Activated CD8-positive, alpha-beta T cell treated with anti-CD3 and anti-CD28 coated beads for 36 hours (primary cell): ENCODE data around the gene AK2. TPM values are rescaled to one million over a fixed set of nuclear protein-coding genes. Genes with fewer than 3 reads are reported as not detected.

Experiments used
- ATAC-seq: fragments of 200-7000 bp; cut with Tn5 transposase; one replicate; pipeline ENCODE4 v1.10.0; 2021; ENCODE audit warnings: mild to moderate bottlenecking, moderate library complexity
- CTCF ChIA-PET: fragments of 350-600 bp; sonication (Branson Sonifier 250); formaldehyde crosslinking; loops from one replicate; lab custom pipeline; 2021; ENCODE audit warnings: antibody characterized with exemption; lab: Charles Lee
- POLR2A ChIA-PET: fragments of 350-600 bp; sonication (Branson Sonifier 250); formaldehyde crosslinking; loops from one replicate; lab custom pipeline; 2021; ENCODE audit warnings: antibody characterized with exemption; lab: Charles Lee
- DNase-seq: peaks from one replicate; pipeline ENCODE4 v3.0.0-alpha.2; 2020
- H3K27ac Mint-ChIP-seq: one replicate; pipeline ENCODE4 v1.8.0; 2021; ENCODE audit warnings: mild to moderate bottlenecking, mixed read lengths
- H3K27me3 Mint-ChIP-seq: one replicate; pipeline ENCODE4 v1.8.0; 2021; ENCODE audit warnings: mixed read lengths
- H3K36me3 Mint-ChIP-seq: one replicate; pipeline ENCODE4 v1.8.0; 2021; ENCODE audit warnings: low read depth, mixed read lengths
- H3K4me1 Mint-ChIP-seq: one replicate; pipeline ENCODE4 v1.8.0; 2021; ENCODE audit warnings: low read depth, mixed read lengths
- H3K4me3 Mint-ChIP-seq: one replicate; pipeline ENCODE4 v1.8.0; 2021; ENCODE audit warnings: mild to moderate bottlenecking, moderate library complexity, mixed read lengths
- H3K9me3 Mint-ChIP-seq: one replicate; pipeline ENCODE4 v1.8.0; 2021; ENCODE audit warnings: mixed read lengths
- intact Hi-C: fragments of 100-400 bp; cut with micrococcal nuclease; formaldehyde crosslinking; loops from one replicate; pipeline ENCODE4 v1.10.0; 2022
- total RNA-seq, 2 experiments: library from RNA; stranded (reverse); gene quantifications; one replicate each; pipeline ENCODE4 v1.2.3, GENCODE V29; 2021
- TF ChIP-seq, protein P1 (sequence below): fragments of 200-600 bp; IDR thresholded peaks from one replicate; pipeline ENCODE4 v1.8.0; 2022; ENCODE audit warnings: antibody characterized with exemption, mild to moderate bottlenecking

The AK2 gene
- total RNA-seq, 2 experiments from 2014 or later = 404 TPM

DNA sequence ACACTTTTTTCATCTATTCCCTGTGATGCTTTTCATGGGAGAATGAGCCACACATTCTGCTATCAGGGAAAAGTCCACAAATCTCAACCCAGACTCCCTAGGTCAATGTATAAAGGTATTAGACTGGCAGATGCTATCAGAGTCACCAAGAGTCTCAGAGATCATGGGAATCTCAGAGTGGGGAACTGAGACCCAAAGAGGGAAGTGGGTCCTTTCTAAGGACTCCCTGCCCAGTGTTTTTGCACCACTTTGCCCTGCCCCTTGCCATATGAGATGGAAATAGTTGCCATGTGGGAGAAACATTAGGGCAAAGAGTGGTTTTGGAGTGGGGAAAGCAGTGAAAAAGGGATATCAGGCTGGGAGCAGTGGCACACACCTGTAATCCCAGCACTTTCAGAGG, 25.2 kb upstream of the AK2 start:
- Mint-ChIP-seq H3K4me3 (no peak overlapping the region), H3K9me3 (peaks cover 46% of the 10 kb centered on the region), H3K4me1 (no peaks in the 10 kb centered on the region), H3K36me3 (peaks cover 14% of the 10 kb centered on the region), H3K27me3 (no peaks in the 10 kb centered on the region), H3K27ac (no peak overlapping the region)
- intact Hi-C loops = no loop called here
- no peak for DNase-seq
- CTCF ChIA-PET = no interaction called here
- TF ChIP-seq, protein P1, sequence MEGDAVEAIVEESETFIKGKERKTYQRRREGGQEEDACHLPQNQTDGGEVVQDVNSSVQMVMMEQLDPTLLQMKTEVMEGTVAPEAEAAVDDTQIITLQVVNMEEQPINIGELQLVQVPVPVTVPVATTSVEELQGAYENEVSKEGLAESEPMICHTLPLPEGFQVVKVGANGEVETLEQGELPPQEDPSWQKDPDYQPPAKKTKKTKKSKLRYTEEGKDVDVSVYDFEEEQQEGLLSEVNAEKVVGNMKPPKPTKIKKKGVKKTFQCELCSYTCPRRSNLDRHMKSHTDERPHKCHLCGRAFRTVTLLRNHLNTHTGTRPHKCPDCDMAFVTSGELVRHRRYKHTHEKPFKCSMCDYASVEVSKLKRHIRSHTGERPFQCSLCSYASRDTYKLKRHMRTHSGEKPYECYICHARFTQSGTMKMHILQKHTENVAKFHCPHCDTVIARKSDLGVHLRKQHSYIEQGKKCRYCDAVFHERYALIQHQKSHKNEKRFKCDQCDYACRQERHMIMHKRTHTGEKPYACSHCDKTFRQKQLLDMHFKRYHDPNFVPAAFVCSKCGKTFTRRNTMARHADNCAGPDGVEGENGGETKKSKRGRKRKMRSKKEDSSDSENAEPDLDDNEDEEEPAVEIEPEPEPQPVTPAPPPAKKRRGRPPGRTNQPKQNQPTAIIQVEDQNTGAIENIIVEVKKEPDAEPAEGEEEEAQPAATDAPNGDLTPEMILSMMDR = no peak
- ATAC-seq = no peak
- POLR2A ChIA-PET = no interaction called here

DNA sequence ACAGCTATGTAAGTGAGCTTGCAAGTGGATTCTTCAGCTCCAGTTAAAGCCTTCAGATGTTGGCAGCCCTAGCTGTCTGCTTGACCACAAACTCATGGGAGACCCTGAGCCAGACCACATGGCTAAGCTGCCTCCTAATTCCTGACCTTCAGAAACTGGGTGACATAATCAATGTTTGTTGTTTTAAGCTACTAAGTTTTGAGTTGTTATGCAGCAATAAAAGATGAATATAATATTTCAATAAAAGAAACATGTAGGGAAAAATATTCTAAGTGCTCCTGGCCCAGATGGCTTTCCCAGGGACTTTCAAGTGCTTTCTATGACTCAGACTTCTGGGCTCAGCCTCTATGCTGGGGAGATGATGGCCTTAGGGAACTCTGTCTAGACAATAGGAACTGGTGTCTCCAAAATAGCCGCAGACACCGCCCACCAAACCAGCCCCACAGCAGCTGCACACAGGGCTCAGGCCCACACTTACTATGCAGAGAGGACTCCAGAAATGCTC, 23.9 kb upstream of the AK2 start:
- H3K36me3 Mint-ChIP-seq = peaks cover 11% of the 10 kb centered on the region
- H3K27me3 Mint-ChIP-seq = no peaks in the 10 kb centered on the region
- CTCF ChIA-PET = interaction anchor here (0.8 to 7.5 kb wide), 2 partner anchors 12 to 128 kb away, joined by 4 to 104 read pairs; no protein-coding TSS in a partner anchor
- H3K27ac Mint-ChIP-seq = no peak overlapping the region
- intact Hi-C loops = no loop called here
- no peak overlapping the region for H3K4me3 Mint-ChIP-seq
- no peak for DNase-seq
- no peaks in the 10 kb centered on the region for H3K4me1 Mint-ChIP-seq
- TF ChIP-seq, protein P1 = no peak
- H3K9me3 Mint-ChIP-seq = peaks cover 35% of the 10 kb centered on the region
- ATAC-seq = no peak
- POLR2A ChIA-PET = no interaction called here

DNA sequence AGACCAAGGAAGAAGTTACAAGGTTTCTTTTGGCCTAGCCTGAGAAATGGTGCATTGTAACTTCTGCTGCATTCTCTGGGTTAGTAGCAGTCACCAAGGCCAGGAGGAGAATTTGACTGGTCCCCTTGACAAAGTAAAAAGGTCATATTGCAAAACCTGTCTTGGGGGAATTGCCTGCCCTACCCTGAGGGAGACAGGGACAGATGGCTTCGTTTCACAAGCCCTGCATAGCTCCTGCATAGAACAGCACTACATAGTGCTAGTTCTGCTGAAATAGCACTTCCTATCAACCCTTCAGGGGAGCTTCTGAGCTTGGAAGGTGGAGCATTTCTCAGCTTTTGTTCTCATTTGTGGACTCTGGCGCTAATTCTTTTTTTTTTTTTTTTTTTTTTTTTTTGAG, 20.4 kb upstream of the AK2 start:
- intact Hi-C loops = no loop called here
- TF ChIP-seq, protein P1 = no peak
- Mint-ChIP-seq H3K36me3 (peaks cover 2% of the 10 kb centered on the region), H3K27me3 (no peaks in the 10 kb centered on the region), H3K9me3 (peaks cover 5% of the 10 kb centered on the region), H3K4me3 (no peak overlapping the region), H3K4me1 (no peaks in the 10 kb centered on the region), H3K27ac (no peak overlapping the region)
- DNase-seq (no peak), ATAC-seq (no peak)
- CTCF ChIA-PET = interaction anchor here (0.7 to 7.5 kb wide), 8 partner anchors 11 to 167 kb away, joined by 3 to 104 read pairs (median 4); no protein-coding TSS in a partner anchor
- POLR2A ChIA-PET = interaction anchor here (0.5 to 2.1 kb wide), 2 partner anchors 15 to 200 kb away, joined by 4 to 5 read pairs; no protein-coding TSS in a partner anchor

DNA sequence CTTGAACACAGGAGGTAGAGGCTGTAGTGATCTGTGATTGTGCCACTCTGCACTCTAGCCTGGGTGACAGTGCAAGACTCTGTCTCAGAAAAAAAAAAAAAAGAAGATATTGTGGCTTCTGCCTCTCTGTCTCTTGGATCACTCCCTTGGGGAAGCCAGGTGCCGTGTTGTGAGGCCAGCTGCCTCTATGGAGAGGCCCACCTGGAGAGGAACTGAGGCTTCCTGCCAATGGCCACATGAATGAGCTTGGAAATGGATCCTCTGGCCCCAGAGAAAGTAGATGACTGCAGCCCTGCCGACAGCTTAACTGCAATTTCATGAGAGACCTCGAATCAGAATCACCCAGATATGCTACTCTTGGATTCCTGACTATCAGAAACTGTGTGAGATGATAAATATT, 19.7 kb upstream of the AK2 start:
- POLR2A ChIA-PET = no interaction called here
- H3K4me1 Mint-ChIP-seq = no peaks in the 10 kb centered on the region

More for the DNA sequence above, 19.7 kb upstream of the AK2 start:
- Mint-ChIP-seq H3K36me3 (no peaks in the 10 kb centered on the region), H3K4me3 (no peak overlapping the region), H3K27me3 (no peaks in the 10 kb centered on the region), H3K9me3 (peaks cover 2% of the 10 kb centered on the region), H3K27ac (no peak overlapping the region)
- intact Hi-C loops = no loop called here
- TF ChIP-seq, protein P1 = no peak
- CTCF ChIA-PET = interaction anchor here (0.7 to 7.5 kb wide), 10 partner anchors 10 to 167 kb away, joined by 3 to 104 read pairs (median 4); no protein-coding TSS in a partner anchor
- ATAC-seq (no peak), DNase-seq (no peak)
